Measurements from ENCODE around the gene ZIM2.

Gene ZIM2

DNA sequence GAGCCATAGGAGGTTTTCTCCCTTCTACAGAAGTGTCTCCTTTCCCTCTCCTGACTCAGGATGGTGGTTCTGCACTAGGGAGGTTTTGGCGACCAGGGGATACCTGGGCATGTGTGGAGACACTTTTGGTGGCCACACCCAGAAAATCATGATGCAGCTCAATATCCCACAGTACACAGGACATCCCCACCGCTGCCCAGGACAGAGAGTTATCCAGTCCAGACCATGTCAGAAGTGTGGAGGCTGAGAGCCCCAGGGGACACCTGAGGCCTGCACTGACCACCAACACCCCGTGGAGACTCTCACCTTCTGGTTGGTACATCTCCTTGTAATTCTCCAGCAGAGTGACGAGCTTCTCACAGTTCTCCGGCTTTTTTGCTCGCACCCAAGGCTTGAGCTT is 16.6 kb downstream of the ZIM2 start:
- CTCF ChIA-PET = no interaction called here
- POLR2A ChIA-PET (ENCODE audit: low non-redundant PET) = no interaction called here
- H3K27ac ChIP-seq = no peak overlapping the region
- no peak for DNase-seq (ENCODE audit: low spot score)
- TF ChIP-seq, protein P1, sequence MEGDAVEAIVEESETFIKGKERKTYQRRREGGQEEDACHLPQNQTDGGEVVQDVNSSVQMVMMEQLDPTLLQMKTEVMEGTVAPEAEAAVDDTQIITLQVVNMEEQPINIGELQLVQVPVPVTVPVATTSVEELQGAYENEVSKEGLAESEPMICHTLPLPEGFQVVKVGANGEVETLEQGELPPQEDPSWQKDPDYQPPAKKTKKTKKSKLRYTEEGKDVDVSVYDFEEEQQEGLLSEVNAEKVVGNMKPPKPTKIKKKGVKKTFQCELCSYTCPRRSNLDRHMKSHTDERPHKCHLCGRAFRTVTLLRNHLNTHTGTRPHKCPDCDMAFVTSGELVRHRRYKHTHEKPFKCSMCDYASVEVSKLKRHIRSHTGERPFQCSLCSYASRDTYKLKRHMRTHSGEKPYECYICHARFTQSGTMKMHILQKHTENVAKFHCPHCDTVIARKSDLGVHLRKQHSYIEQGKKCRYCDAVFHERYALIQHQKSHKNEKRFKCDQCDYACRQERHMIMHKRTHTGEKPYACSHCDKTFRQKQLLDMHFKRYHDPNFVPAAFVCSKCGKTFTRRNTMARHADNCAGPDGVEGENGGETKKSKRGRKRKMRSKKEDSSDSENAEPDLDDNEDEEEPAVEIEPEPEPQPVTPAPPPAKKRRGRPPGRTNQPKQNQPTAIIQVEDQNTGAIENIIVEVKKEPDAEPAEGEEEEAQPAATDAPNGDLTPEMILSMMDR (conservative IDR thresholded peaks at IDR 0.05; ENCODE audit: low read depth) = no peak

- ChIA-PET POLR2A (ENCODE audit: low non-redundant PET) (no interaction called here), CTCF (no interaction called here)
- no peak for DNase-seq (ENCODE audit: low spot score)
Measured at GRCh38 chr19:56823417-56823816, 17.1 kb downstream of the ZIM2 start.

GRCh38 chr19:56822755-56823154 is 17.8 kb downstream of the ZIM2 start:
- CTCF ChIA-PET = no interaction called here
- H3K27ac ChIP-seq = no peak overlapping the region
- POLR2A ChIA-PET (ENCODE audit: low non-redundant PET) = no interaction called here
- TF ChIP-seq, protein P1 (conservative IDR thresholded peaks at IDR 0.05; ENCODE audit: low read depth) = no peak
- no peak for DNase-seq (ENCODE audit: low spot score)

More at GRCh38 chr19:56823417-56823816, 17.1 kb downstream of the ZIM2 start:
- TF ChIP-seq, protein P1 (conservative IDR thresholded peaks at IDR 0.05; ENCODE audit: low read depth) = no peak
- H3K27ac ChIP-seq = no peak overlapping the region

DNA sequence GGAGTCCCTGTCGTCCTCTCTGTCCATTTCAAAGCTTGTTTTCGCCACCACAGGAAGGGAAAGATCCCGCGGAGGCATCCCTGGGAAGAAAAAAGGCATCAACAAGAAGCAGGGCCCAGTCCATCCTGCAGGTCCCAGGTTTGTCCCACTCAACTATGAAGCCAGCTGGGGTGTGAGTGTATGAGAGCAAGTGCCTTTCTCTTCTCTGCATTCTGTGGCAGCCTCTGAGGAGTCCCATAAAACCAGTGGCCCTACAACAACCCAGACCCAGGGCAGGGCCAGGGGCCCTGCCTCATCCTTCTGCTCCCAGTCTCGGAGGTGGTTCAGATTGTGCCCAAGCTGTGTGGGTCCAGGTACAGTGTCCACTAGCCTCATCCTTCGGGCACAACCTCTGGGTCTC is 18.9 kb downstream of the ZIM2 start:
- no peak overlapping the region for H3K27ac ChIP-seq
- ChIA-PET POLR2A (ENCODE audit: low non-redundant PET) (no interaction called here), CTCF (no interaction called here)
- TF ChIP-seq, protein P1 (conservative IDR thresholded peaks at IDR 0.05; ENCODE audit: low read depth) = no peak
- no peak for DNase-seq (ENCODE audit: low spot score)

GRCh38 chr19:56821209-56821608 is 19.3 kb downstream of the ZIM2 start:
- POLR2A ChIA-PET (ENCODE audit: low non-redundant PET) = no interaction called here
- CTCF ChIA-PET = interaction anchor here (0.6 kb wide), 1 partner anchor 19 kb away, joined by 3 read pairs; no protein-coding TSS in a partner anchor
- TF ChIP-seq, protein P1 (conservative IDR thresholded peaks at IDR 0.05; ENCODE audit: low read depth) = no peak
- DNase-seq (ENCODE audit: low spot score) = no peak
- H3K27ac ChIP-seq = no peak overlapping the region

GRCh38 chr19:56819166-56819565 is 21.4 kb downstream of the ZIM2 start:
- no peak for DNase-seq (ENCODE audit: low spot score)
- ChIA-PET CTCF (no interaction called here), POLR2A (ENCODE audit: low non-redundant PET) (no interaction called here)
- H3K27ac ChIP-seq = no peak overlapping the region
- TF ChIP-seq, protein P1 (conservative IDR thresholded peaks at IDR 0.05; ENCODE audit: low read depth) = no peak

DNA sequence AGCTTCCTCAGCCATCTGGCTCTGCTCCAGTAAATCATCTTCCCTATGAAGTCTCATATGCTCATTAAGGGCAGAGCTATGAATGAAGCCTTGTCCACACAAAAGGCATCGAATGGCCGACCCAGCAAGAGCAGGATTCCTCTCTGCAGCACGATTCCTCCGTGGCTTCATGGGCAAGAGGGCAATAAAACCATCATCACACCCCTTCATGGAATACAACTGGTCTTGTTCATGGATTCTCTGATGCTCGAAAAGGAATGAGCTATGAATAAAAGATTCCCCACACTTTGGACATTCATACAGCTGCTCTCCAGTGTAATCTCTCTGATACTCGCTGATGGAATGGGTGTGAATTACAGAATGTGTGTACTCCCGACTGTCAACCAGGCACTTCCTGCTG is 25.9 kb downstream of the ZIM2 start:
- CTCF ChIA-PET = no interaction called here

More for the DNA sequence above, 25.9 kb downstream of the ZIM2 start:
- POLR2A ChIA-PET (ENCODE audit: low non-redundant PET) = no interaction called here
- no peak overlapping the region for H3K27ac ChIP-seq
- DNase-seq (ENCODE audit: low spot score) = no peak
- TF ChIP-seq, protein P1 (conservative IDR thresholded peaks at IDR 0.05; ENCODE audit: low read depth) = no peak

Data from RWPE1 (cell line).